Liver (tissue), 3 donors: ENCODE data around the gene OR2M4.

Source experiments
- EGR1 ChIP-seq, 2 donors: IDR thresholded peaks; 2 replicates each; pipeline ENCODE4 v1.6.1; 2016 to 2018; ENCODE audit warnings: antibody characterized with exemption in 2 of 2, low read depth in 2 of 2
- GABPA ChIP-seq, 2 donors: IDR thresholded peaks in 1 of 2; conservative IDR thresholded peaks in 1 of 2; 2 replicates each; pipeline ENCODE4 v1.6.1; 2016; ENCODE audit warnings: antibody characterized with exemption in 2 of 2, mild to moderate bottlenecking in 1 of 2, moderate library complexity in 1 of 2
- HNF4G ChIP-seq: IDR thresholded peaks from 2 replicates; pipeline ENCODE4 v1.6.1; 2016; ENCODE audit warnings: antibody characterized with exemption
- JUND ChIP-seq, 2 donors: IDR thresholded peaks; 2 replicates each; pipeline ENCODE4 v1.6.1; 2016; ENCODE audit warnings: antibody characterized with exemption in 2 of 2
- MAX ChIP-seq: IDR thresholded peaks from 2 replicates; pipeline ENCODE4 v1.6.1; 2016; ENCODE audit warnings: antibody characterized with exemption
- NR2F2 ChIP-seq: IDR thresholded peaks from 2 replicates; pipeline ENCODE4 v1.6.1; 2016; ENCODE audit warnings: antibody characterized with exemption
- REST ChIP-seq: IDR thresholded peaks from 2 replicates; pipeline ENCODE4 v1.6.1; 2016; ENCODE audit warnings: antibody characterized with exemption, mild to moderate bottlenecking
- SP1 ChIP-seq: IDR thresholded peaks from 2 replicates; pipeline ENCODE4 v1.6.1; 2018; ENCODE audit warnings: antibody characterized with exemption, mild to moderate bottlenecking
- TAF1 ChIP-seq: conservative IDR thresholded peaks from 2 replicates; pipeline ENCODE4 v1.6.1; 2016; ENCODE audit warnings: antibody characterized with exemption, mild to moderate bottlenecking
- YY1 ChIP-seq: IDR thresholded peaks from 2 replicates; pipeline ENCODE4 v1.6.1; 2016; ENCODE audit warnings: antibody characterized with exemption, mild to moderate bottlenecking
- TF ChIP-seq, protein P1 (sequence below): fragments of 150-350 bp; IDR thresholded peaks from 2 replicates; pipeline ENCODE4 v1.5.1; 2017; ENCODE audit warnings: improper control_type of control experiment, low read depth, low read length; ENCODE audit not compliant: missing input control
- TF ChIP-seq, protein P2 (sequence below): IDR thresholded peaks from 2 replicates; pipeline ENCODE4 v1.6.1; 2016; ENCODE audit warnings: antibody characterized with exemption
- TF ChIP-seq, protein P3 (sequence below): IDR thresholded peaks from 2 replicates; pipeline ENCODE4 v1.6.1; 2016; ENCODE audit warnings: antibody characterized with exemption
- donor health status: healthy.
- donor health status: healthy.

DNA sequence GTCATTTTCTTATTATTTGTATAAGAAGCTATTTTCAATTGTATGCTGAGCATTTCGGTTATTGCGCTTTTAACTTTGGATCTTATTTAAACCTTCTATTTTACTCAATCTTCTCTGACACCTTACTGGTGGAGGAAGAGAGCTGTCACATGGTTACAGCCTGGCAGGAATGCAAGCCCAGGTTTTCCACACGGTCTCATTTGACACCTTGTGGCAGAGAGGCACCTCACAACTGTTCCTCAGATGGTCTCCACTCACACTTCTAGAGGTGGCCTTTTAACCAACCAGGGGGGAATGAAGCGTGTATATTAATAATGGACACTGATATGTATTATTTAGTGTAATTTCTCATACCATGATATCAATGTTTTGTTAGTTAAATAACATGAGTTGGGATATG, 37.0 kb downstream of the OR2M4 start:
- TF ChIP-seq HNF4G (no peak), EGR1 (IDR thresholded peaks at IDR 0.05; ENCODE audit: low read depth in 2 of 2) (no peak), MAX (no peak), NR2F2 (no peak), SP1 (no peak), TAF1 (no peak), REST (no peak), GABPA (IDR thresholded peaks at IDR 0.05 in 1 of 2, conservative IDR thresholded peaks at IDR 0.05 in 1 of 2) (no peak), YY1 (no peak), JUND (IDR thresholded peaks at IDR 0.05) (no peak)
- TF ChIP-seq, protein P1, sequence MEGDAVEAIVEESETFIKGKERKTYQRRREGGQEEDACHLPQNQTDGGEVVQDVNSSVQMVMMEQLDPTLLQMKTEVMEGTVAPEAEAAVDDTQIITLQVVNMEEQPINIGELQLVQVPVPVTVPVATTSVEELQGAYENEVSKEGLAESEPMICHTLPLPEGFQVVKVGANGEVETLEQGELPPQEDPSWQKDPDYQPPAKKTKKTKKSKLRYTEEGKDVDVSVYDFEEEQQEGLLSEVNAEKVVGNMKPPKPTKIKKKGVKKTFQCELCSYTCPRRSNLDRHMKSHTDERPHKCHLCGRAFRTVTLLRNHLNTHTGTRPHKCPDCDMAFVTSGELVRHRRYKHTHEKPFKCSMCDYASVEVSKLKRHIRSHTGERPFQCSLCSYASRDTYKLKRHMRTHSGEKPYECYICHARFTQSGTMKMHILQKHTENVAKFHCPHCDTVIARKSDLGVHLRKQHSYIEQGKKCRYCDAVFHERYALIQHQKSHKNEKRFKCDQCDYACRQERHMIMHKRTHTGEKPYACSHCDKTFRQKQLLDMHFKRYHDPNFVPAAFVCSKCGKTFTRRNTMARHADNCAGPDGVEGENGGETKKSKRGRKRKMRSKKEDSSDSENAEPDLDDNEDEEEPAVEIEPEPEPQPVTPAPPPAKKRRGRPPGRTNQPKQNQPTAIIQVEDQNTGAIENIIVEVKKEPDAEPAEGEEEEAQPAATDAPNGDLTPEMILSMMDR, result no peak
- TF ChIP-seq, protein P2, sequence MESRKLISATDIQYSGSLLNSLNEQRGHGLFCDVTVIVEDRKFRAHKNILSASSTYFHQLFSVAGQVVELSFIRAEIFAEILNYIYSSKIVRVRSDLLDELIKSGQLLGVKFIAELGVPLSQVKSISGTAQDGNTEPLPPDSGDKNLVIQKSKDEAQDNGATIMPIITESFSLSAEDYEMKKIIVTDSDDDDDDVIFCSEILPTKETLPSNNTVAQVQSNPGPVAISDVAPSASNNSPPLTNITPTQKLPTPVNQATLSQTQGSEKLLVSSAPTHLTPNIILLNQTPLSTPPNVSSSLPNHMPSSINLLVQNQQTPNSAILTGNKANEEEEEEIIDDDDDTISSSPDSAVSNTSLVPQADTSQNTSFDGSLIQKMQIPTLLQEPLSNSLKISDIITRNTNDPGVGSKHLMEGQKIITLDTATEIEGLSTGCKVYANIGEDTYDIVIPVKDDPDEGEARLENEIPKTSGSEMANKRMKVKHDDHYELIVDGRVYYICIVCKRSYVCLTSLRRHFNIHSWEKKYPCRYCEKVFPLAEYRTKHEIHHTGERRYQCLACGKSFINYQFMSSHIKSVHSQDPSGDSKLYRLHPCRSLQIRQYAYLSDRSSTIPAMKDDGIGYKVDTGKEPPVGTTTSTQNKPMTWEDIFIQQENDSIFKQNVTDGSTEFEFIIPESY, result no peak
- TF ChIP-seq, protein P3, sequence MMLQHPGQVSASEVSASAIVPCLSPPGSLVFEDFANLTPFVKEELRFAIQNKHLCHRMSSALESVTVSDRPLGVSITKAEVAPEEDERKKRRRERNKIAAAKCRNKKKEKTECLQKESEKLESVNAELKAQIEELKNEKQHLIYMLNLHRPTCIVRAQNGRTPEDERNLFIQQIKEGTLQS, result no peak
